SU-DHL-6 (cell line): ENCODE results near the gene TANGO2.

ENCODE experiments used
- H2AFZ ChIP-seq: fragments of 200-600 bp; sonication (generic); 2 replicates; pipeline ENCODE4 v1.6.1; 2014; ENCODE audit warnings: low read depth, mild to moderate bottlenecking, moderate library complexity, mixed read lengths, antibody characterized with exemption, low read length; ENCODE audit not compliant: severe bottlenecking
- H3F3A ChIP-seq: fragments of 200-600 bp; shearing (Covaris generic); 2 replicates; pipeline ENCODE4 v1.6.0; 2016; ENCODE audit warnings: antibody characterized with exemption, mild to moderate bottlenecking; ENCODE audit not compliant: insufficient read depth
- H3K27ac ChIP-seq: fragments of 200-600 bp; sonication (generic); 2 replicates; pipeline ENCODE4 v1.5.1; 2016; ENCODE audit warnings: low read depth, mild to moderate bottlenecking, low read length, moderate library complexity, mixed read lengths
- H3K27me3 ChIP-seq: fragments of 200-600 bp; sonication (generic), shearing (Covaris generic); 2 replicates; pipeline ENCODE4 v1.6.0; 2014; ENCODE audit warnings: mild to moderate bottlenecking, low read length
- H3K36me3 ChIP-seq: fragments of 200-600 bp; sonication (generic); 2 replicates; pipeline ENCODE4 v1.6.1; 2014; ENCODE audit warnings: mild to moderate bottlenecking, low read length, mixed read lengths
- H3K4me2 ChIP-seq: fragments of 300-600, 200-600 bp; shearing (Covaris generic), sonication (generic); 2 replicates; pipeline ENCODE4 v1.6.0; 2014; ENCODE audit warnings: low read length, low read depth, mild to moderate bottlenecking; ENCODE audit not compliant: poor library complexity, severe bottlenecking
- H3K4me3 ChIP-seq: fragments of 200-600 bp; sonication (generic); 2 replicates; pipeline ENCODE4 v1.5.1; 2014; ENCODE audit warnings: antibody characterized with exemption, low read length, mild to moderate bottlenecking, mixed read lengths; ENCODE audit not compliant: insufficient read depth, poor library complexity, severe bottlenecking
- H3K79me2 ChIP-seq: fragments of 200-600 bp; sonication (generic); 2 replicates; pipeline ENCODE4 v1.6.1; 2014; ENCODE audit warnings: mild to moderate bottlenecking, low read length, moderate library complexity; ENCODE audit not compliant: insufficient read depth
- H3K9ac ChIP-seq: fragments of 200-600 bp; sonication (generic); 2 replicates; pipeline ENCODE4 v1.7.0; 2014; ENCODE audit warnings: mild to moderate bottlenecking, low read length
- H3K9me2 ChIP-seq: fragments of 200-600 bp; sonication (generic); replicated peaks from 2 replicates; pipeline ENCODE4 v1.6.1; 2014; ENCODE audit warnings: low read length; ENCODE audit not compliant: insufficient read depth
- H3K9me3 ChIP-seq: fragments of 200-600 bp; sonication (generic); 2 replicates; pipeline ENCODE4 v1.6.1; 2014; ENCODE audit warnings: low read length, mixed read lengths; ENCODE audit not compliant: insufficient read depth
- H4K20me1 ChIP-seq: fragments of 200-600 bp; sonication (generic); 2 replicates; pipeline ENCODE4 v1.6.1; 2014; ENCODE audit warnings: low read depth, mild to moderate bottlenecking, antibody characterized with exemption, low read length, moderate library complexity, mixed read lengths
- CTCF ChIP-seq: fragments of 200-600 bp; sonication (generic); IDR thresholded peaks from one replicate; pipeline ENCODE4 v1.5.1; 2017; ENCODE audit warnings: antibody characterized with exemption, mild to moderate bottlenecking, low read length, moderate library complexity; ENCODE audit not compliant: insufficient read depth, poor library complexity, severe bottlenecking
- EZH2phosphoT487 ChIP-seq: fragments of 200-600 bp; sonication (generic), shearing (Covaris generic); conservative IDR thresholded peaks from 2 replicates; pipeline ENCODE4 v1.6.1; 2018; ENCODE audit warnings: mild to moderate bottlenecking, antibody characterized with exemption, low read length, moderate library complexity, mixed read lengths

TANGO2 gene

GRCh38 chr22:20083157-20083890 lies 62.4 kb downstream of the TANGO2 start:
- Histone ChIP-seq H3K4me2 (no peak overlapping the region), H3K79me2 (peaks cover 55% of the 10 kb centered on the region), H3K9ac (no peak overlapping the region), H3K36me3 (no peaks in the 10 kb centered on the region), H3K27ac (no peak overlapping the region), H3K9me2 (no peaks in the 10 kb centered on the region), H3F3A (no peaks in the 10 kb centered on the region), H3K27me3 (no peaks in the 10 kb centered on the region), H4K20me1 (no peaks in the 10 kb centered on the region), H3K4me3 (no peak overlapping the region), H3K9me3 (no peaks in the 10 kb centered on the region), H2AFZ (no peak overlapping the region)
- no peak for TF ChIP-seq CTCF
- no peak for TF ChIP-seq EZH2phosphoT487

GRCh38 chr22:20083891-20084546 lies 63.1 kb downstream of the TANGO2 start:
- H3K9me3 ChIP-seq, result no peaks in the 10 kb centered on the region
- no peak overlapping the region for H3K9ac ChIP-seq
- no peak overlapping the region for H3K4me2 ChIP-seq
- no peaks in the 10 kb centered on the region for H3K36me3 ChIP-seq
- H3K4me3 ChIP-seq, result no peak overlapping the region
- H4K20me1 ChIP-seq, result no peaks in the 10 kb centered on the region
- H2AFZ ChIP-seq, result no peak overlapping the region
- no peak overlapping the region for H3K27ac ChIP-seq
- no peak for TF ChIP-seq CTCF
- no peak for TF ChIP-seq EZH2phosphoT487
- no peaks in the 10 kb centered on the region for H3K9me2 ChIP-seq
- H3F3A ChIP-seq, result no peaks in the 10 kb centered on the region
- peaks cover 55% of the 10 kb centered on the region for H3K79me2 ChIP-seq
- no peaks in the 10 kb centered on the region for H3K27me3 ChIP-seq

GRCh38 chr22:20084547-20085413 lies 63.9 kb downstream of the TANGO2 start:
- Histone ChIP-seq H3K27ac (no peak overlapping the region), H3K79me2 (peaks cover 55% of the 10 kb centered on the region), H3K4me2 (no peak overlapping the region), H2AFZ (no peak overlapping the region), H3K9me2 (no peaks in the 10 kb centered on the region), H3F3A (no peaks in the 10 kb centered on the region), H4K20me1 (no peaks in the 10 kb centered on the region), H3K27me3 (no peaks in the 10 kb centered on the region), H3K36me3 (no peaks in the 10 kb centered on the region), H3K4me3 (no peak overlapping the region), H3K9ac (no peak overlapping the region), H3K9me3 (no peaks in the 10 kb centered on the region)
- TF ChIP-seq EZH2phosphoT487, result no peak
- no peak for TF ChIP-seq CTCF
